H1 (cell line): ENCODE results near the gene CD244. TPM values are rescaled to one million over a fixed set of nuclear protein-coding genes. Genes with fewer than 3 reads are reported as not detected.

Experiments
- CTCF ChIA-PET: fragments of 300-600 bp; sonication (Branson Sonifier 250); formaldehyde crosslinking; loops from one replicate; lab custom pipeline; 2021; ENCODE audit not compliant: partially characterized antibody; lab: Charles Lee
- POLR2A ChIA-PET: fragments of 300-600 bp; sonication (Branson Sonifier 250); formaldehyde crosslinking; loops from one replicate; lab custom pipeline; 2021; ENCODE audit warnings: inconsistent platforms; ENCODE audit not compliant: partially characterized antibody; lab: Charles Lee
- DNase-seq, 2 experiments: peaks; one replicate each; pipeline versions ENCODE4 v3.0.0 to v3.0.0-alpha.2; 2010 to 2022; ENCODE audit warnings: low spot score in 2 of 2, low read depth in 1 of 2, mixed read lengths in 1 of 2
- FAIRE-seq: peaks from 2 replicates; lab custom pipeline; 2011; peaks lifted over from hg19 to GRCh38; lab: Jason Lieb, UNC
- H2AFZ ChIP-seq: 2 replicates; pipeline ENCODE4 v1.8.1; 2012; ENCODE audit warnings: low read length, inconsistent platforms
- H2AK5ac ChIP-seq: 2 replicates; pipeline ENCODE4 v1.6.1; 2013; ENCODE audit warnings: low read depth, low read length
- H2BK120ac ChIP-seq: replicated peaks from 2 replicates; pipeline ENCODE3; 2013; ENCODE audit warnings: low read depth, low read length, inconsistent platforms
- H2BK12ac ChIP-seq: 2 replicates; pipeline ENCODE4 v1.6.1; 2013; ENCODE audit warnings: low read depth, low read length
- H2BK15ac ChIP-seq: 2 replicates; pipeline ENCODE4 v1.6.1; 2013; ENCODE audit warnings: low read length
- H2BK20ac ChIP-seq: 2 replicates; pipeline ENCODE4 v1.6.1; 2013; ENCODE audit warnings: low read length
- H2BK5ac ChIP-seq: 2 replicates; pipeline ENCODE4 v1.6.1; 2013; ENCODE audit warnings: low read depth, low read length
- H3K14ac ChIP-seq: 2 replicates; pipeline ENCODE4 v1.6.1; 2013; ENCODE audit warnings: inconsistent platforms; ENCODE audit not compliant: insufficient read length
- H3K18ac ChIP-seq: 2 replicates; pipeline ENCODE4 v1.6.1; 2013; ENCODE audit warnings: low read length; ENCODE audit errors: extremely low read depth
- H3K23ac ChIP-seq: 2 replicates; pipeline ENCODE4 v1.6.1; 2013; ENCODE audit warnings: inconsistent platforms; ENCODE audit not compliant: insufficient read length
- H3K23me2 ChIP-seq: 2 replicates; pipeline ENCODE4 v1.6.1; 2013; ENCODE audit warnings: low read depth, low read length
- H3K27ac ChIP-seq: 2 replicates; pipeline ENCODE4 v1.6.1; 2011; ENCODE audit warnings: low read depth, low read length, inconsistent platforms
- H3K27me3 ChIP-seq, 4 experiments: replicated peaks in 1 of 4; 1 replicate in 1 of 4; 2 replicates in 3 of 4; pipeline versions ENCODE4 v1.6.1 to v1.8.1; 2011 to 2013; ENCODE audit warnings: low read length in 3 of 4, mild to moderate bottlenecking in 3 of 4, inconsistent platforms in 2 of 4, mixed read lengths in 2 of 4, moderate library complexity in 1 of 4; ENCODE audit not compliant: control insufficient read depth in 3 of 4, insufficient read depth in 3 of 4; ENCODE audit errors: extremely low read depth in 1 of 4
- H3K36me3 ChIP-seq, 4 experiments: 2 replicates each; pipeline versions ENCODE4 v1.6.1 to v1.8.1; 2011 to 2013; ENCODE audit warnings: mild to moderate bottlenecking in 4 of 4, low read length in 3 of 4, moderate library complexity in 2 of 4, control low read depth in 1 of 4, inconsistent platforms in 1 of 4; ENCODE audit not compliant: insufficient read depth in 4 of 4, control insufficient read depth in 2 of 4
- H3K4ac ChIP-seq: replicated peaks from 2 replicates; pipeline ENCODE3; 2013; ENCODE audit warnings: low read length, low read depth, mixed read lengths, inconsistent platforms; ENCODE audit not compliant: insufficient read length
- H3K4me1 ChIP-seq, 4 experiments: replicated peaks in 1 of 4; 1 replicate in 1 of 4; 2 replicates in 3 of 4; pipeline versions ENCODE4 v1.6.1 to v1.8.1; 2011 to 2013; ENCODE audit warnings: low read length in 3 of 4, inconsistent platforms in 2 of 4, mixed read lengths in 1 of 4; ENCODE audit not compliant: insufficient read depth in 4 of 4, control insufficient read depth in 3 of 4
- H3K4me2 ChIP-seq, 2 experiments: 2 replicates each; pipeline versions ENCODE4 v1.6.1 to v1.8.1; 2011 to 2013; ENCODE audit warnings: low read depth in 2 of 2, low read length in 2 of 2, control low read depth in 1 of 2, inconsistent platforms in 1 of 2, mild to moderate bottlenecking in 1 of 2; ENCODE audit not compliant: insufficient read depth in 1 of 2
- H3K4me3 ChIP-seq, 4 experiments: fragments of 200-600, 300-600 bp in 1 of 4; sonication (generic), shearing (Covaris generic), sonication (Bioruptor Twin) in 1 of 4; 2 replicates each; pipeline versions ENCODE4 v1.5.1 to v1.8.1; 2011 to 2016; ENCODE audit warnings: low read length in 4 of 4, low read depth in 3 of 4, control low read depth in 2 of 4, inconsistent platforms in 2 of 4, mild to moderate bottlenecking in 2 of 4, mixed read lengths in 1 of 4, moderate library complexity in 1 of 4; ENCODE audit not compliant: insufficient read depth in 2 of 4; ENCODE audit errors: extremely low read depth in 1 of 4
- H3K56ac ChIP-seq: replicated peaks from 2 replicates; pipeline ENCODE3; 2013; ENCODE audit warnings: low read depth, mild to moderate bottlenecking, mixed read lengths, low read length, inconsistent platforms; ENCODE audit not compliant: insufficient read length
- H3K79me1 ChIP-seq: 2 replicates; pipeline ENCODE4 v1.6.1; 2013; ENCODE audit warnings: low read depth, low read length, control low read depth
- H3K79me2 ChIP-seq, 2 experiments: 2 replicates each; pipeline versions ENCODE4 v1.6.1 to v1.8.1; 2012 to 2013; ENCODE audit warnings: low read length in 2 of 2, mild to moderate bottlenecking in 2 of 2, inconsistent platforms in 1 of 2; ENCODE audit not compliant: insufficient read depth in 2 of 2, control insufficient read depth in 1 of 2
- H3K9ac ChIP-seq, 4 experiments: replicated peaks in 1 of 4; 1 replicate in 1 of 4; 2 replicates in 3 of 4; pipeline versions ENCODE4 v1.6.1 to v1.8.1; 2011 to 2013; ENCODE audit warnings: low read depth in 3 of 4, low read length in 3 of 4, control low read depth in 2 of 4, mild to moderate bottlenecking in 2 of 4, moderate library complexity in 2 of 4, inconsistent platforms in 1 of 4; ENCODE audit errors: extremely low read depth in 1 of 4
- H3K9me3 ChIP-seq, 2 experiments: 2 replicates each; pipeline versions ENCODE4 v1.6.1 to v1.8.1; 2012 to 2013; ENCODE audit warnings: mild to moderate bottlenecking in 2 of 2, moderate library complexity in 2 of 2, control low read depth in 1 of 2, inconsistent platforms in 1 of 2, low read depth in 1 of 2, low read length in 1 of 2, mixed read lengths in 1 of 2; ENCODE audit not compliant: insufficient read depth in 2 of 2
- H4K20me1 ChIP-seq, 2 experiments: replicated peaks in 1 of 2; 2 replicates each; pipeline versions ENCODE3 to v1.8.1; 2011 to 2013; ENCODE audit warnings: inconsistent platforms in 2 of 2, low read length in 2 of 2, mild to moderate bottlenecking in 1 of 2; ENCODE audit not compliant: insufficient read depth in 2 of 2, control insufficient read depth in 1 of 2
- H4K5ac ChIP-seq: 2 replicates; pipeline ENCODE4 v1.6.1; 2013; ENCODE audit warnings: low read length, low read depth, mixed read lengths, inconsistent platforms; ENCODE audit not compliant: insufficient read length
- H4K8ac ChIP-seq: 2 replicates; pipeline ENCODE4 v1.8.0; 2013; ENCODE audit warnings: mild to moderate bottlenecking, moderate library complexity, low read length, inconsistent platforms; ENCODE audit not compliant: insufficient read depth; ENCODE audit errors: extremely low read depth
- H4K91ac ChIP-seq: replicated peaks from 2 replicates; pipeline ENCODE3; 2013; ENCODE audit warnings: low read length, mixed read lengths, inconsistent platforms; ENCODE audit not compliant: insufficient read length
- ATF2 ChIP-seq: IDR thresholded peaks from 2 replicates; pipeline ENCODE4 v1.6.1; 2012; ENCODE audit warnings: low read length, inconsistent platforms
- CHD1 ChIP-seq: IDR thresholded peaks from 2 replicates; pipeline ENCODE4 v1.6.1; 2012; ENCODE audit warnings: low read depth, low read length, improper control_type of control experiment
- POLR2AphosphoS5 ChIP-seq: IDR thresholded peaks from 2 replicates; pipeline ENCODE4 v1.6.1; 2011; ENCODE audit warnings: low read depth, low read length
- POU5F1 ChIP-seq: IDR thresholded peaks from 2 replicates; pipeline ENCODE4 v1.6.1; 2011; ENCODE audit warnings: low read depth, mild to moderate bottlenecking, low read length, moderate library complexity
- SIX5 ChIP-seq: IDR thresholded peaks from 2 replicates; pipeline ENCODE4 v1.6.1; 2011; ENCODE audit warnings: mild to moderate bottlenecking, low read depth, low read length
- YY1 ChIP-seq: IDR thresholded peaks from 2 replicates; pipeline ENCODE4 v1.6.1; 2011; ENCODE audit warnings: low read depth, mild to moderate bottlenecking, low read length
- WGBS, 2 experiments: shearing (Covaris generic) in 1 of 2; methylation state at CpG; one replicate each; pipeline versions ENCODE4 v1.1.6 to v1.1.7; 2013 to 2015; ENCODE audit warnings: low lambda C conversion rate in 2 of 2, mixed read lengths in 2 of 2, inconsistent platforms in 1 of 2, low coverage in 1 of 2, missing lambda C conversion rate in 1 of 2; ENCODE audit not compliant: insufficient replicate concordance in 2 of 2, insufficient coverage in 1 of 2, insufficient read length in 1 of 2; ENCODE audit errors: extremely low coverage in 1 of 2, missing lambda C conversion rate in 1 of 2; 5-methylcytosine and 5-hydroxymethylcytosine counted together
- polyA plus RNA-seq, 7 experiments: library from polyadenylated mRNA; depleted of rRNA in 3 of 7; stranded (reverse) in 5 of 7; unstranded in 2 of 7; fragments of >200 nt in 5 of 7; fragments of 200-250 nt in 2 of 7; gene quantifications; 1 replicate in 5 of 7; 2 replicates in 1 of 7; 4 replicates in 1 of 7; pipeline versions ENCODE4 v1.2.1 to v1.2.3, GENCODE V29; 2011 to 2013; ENCODE audit warnings: missing spikeins in 2 of 7, mixed read lengths in 2 of 7
- total RNA-seq: library from RNA; stranded (reverse); fragmentation: NEBNext Ultra II Directional; extraction: Animal tissue kit (Norgen Biotek cat#: 25700); gene quantifications from 2 replicates; pipeline ENCODE4 v1.2.1, GENCODE V29; 2021

Gene CD244
- total and polyA plus RNA-seq, 2 of the 8 experiments (the other 6 are each of a cell fraction or from before 2014, with no cell fraction given) = not detected

- Histone ChIP-seq H3K4me3 (no peak overlapping the region), H4K20me1 (no peaks in the 10 kb centered on the region), H3K14ac (no peak overlapping the region), H3K9me3 (no peaks in the 10 kb centered on the region), H2BK120ac (no peak overlapping the region), H3K79me1 (no peaks in the 10 kb centered on the region), H2BK12ac (no peak overlapping the region), H3K9ac (no peak overlapping the region), H3K56ac (no peak overlapping the region), H4K8ac (no peak overlapping the region), H3K27ac (no peak overlapping the region), H3K23ac (no peak overlapping the region), H2BK15ac (no peak overlapping the region), H3K4me2 (no peak overlapping the region), H3K27me3 (no peaks in the 10 kb centered on the region), H3K4ac (no peak overlapping the region), H3K23me2 (no peaks in the 10 kb centered on the region), H3K18ac (no peak overlapping the region), H4K5ac (no peak overlapping the region), H2AFZ (no peak overlapping the region), H4K91ac (no peak overlapping the region), H2BK5ac (no peak overlapping the region), H3K79me2 (no peaks in the 10 kb centered on the region), H2BK20ac (no peak overlapping the region), H3K4me1 (peaks cover 0 to 3% (median under 1%) of the 10 kb centered on the region in 4 experiments; a peak in 2 of 7 replicates), H2AK5ac (no peak overlapping the region), H3K36me3 (no peaks in the 10 kb centered on the region)
- DNase-seq = no peak
- ChIA-PET POLR2A (no interaction called here), CTCF (interaction anchor here (0.6 to 5.0 kb wide), 8 partner anchors 11 to 131 kb away, joined by 3 to 24 read pairs (median 4); no protein-coding TSS in a partner anchor)
- no peak for FAIRE-seq
- WGBS, 2 experiments = 92% methylated on average over 3 of the region's 3 CpGs; no CpG with 5 or more reads in 1 of the 2 experiments
- no peak for TF ChIP-seq POLR2AphosphoS5
- no peak for TF ChIP-seq SIX5
- no peak for TF ChIP-seq CHD1
- no peak for TF ChIP-seq YY1
- TF ChIP-seq POU5F1 = no peak
- TF ChIP-seq ATF2 = no peak
Measured at GRCh38 chr1:160823296-160823695, 39.4 kb downstream of the CD244 start.
